Measurements from ENCODE around the gene DOK6.

Gene DOK6

DNA sequence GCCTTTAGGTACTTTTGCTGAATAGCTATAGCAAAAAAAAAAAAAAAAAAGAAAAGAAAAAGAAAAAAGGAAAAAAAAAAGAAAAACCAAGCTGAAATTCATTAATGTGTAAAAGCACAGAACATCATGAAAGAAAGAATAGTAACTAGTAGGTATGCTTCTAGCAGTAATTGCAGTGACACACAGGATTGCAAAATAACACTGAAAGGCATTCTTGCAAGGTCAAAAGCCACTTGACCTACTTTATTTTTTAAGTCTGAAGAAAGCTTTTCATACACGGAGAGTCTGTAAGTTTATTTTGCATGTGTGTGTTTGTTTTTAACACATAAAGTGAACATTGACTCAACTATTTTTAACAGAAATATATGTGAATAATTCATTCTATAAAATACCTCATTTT, 54.4 kb downstream of the DOK6 start:
- in situ Hi-C loops (cut with HindIII; ENCODE audit: low sequenced_read_pairs) = no loop called here
- no peak for TF ChIP-seq CTCF (IDR thresholded peaks at IDR 0.05; ENCODE audit: low read depth, low read length)
- no peak for DNase-seq (ENCODE audit: low read depth, low spot score)
- H3K4me3 ChIP-seq (ENCODE audit: low read depth, low read length) = no peak overlapping the region

DNA sequence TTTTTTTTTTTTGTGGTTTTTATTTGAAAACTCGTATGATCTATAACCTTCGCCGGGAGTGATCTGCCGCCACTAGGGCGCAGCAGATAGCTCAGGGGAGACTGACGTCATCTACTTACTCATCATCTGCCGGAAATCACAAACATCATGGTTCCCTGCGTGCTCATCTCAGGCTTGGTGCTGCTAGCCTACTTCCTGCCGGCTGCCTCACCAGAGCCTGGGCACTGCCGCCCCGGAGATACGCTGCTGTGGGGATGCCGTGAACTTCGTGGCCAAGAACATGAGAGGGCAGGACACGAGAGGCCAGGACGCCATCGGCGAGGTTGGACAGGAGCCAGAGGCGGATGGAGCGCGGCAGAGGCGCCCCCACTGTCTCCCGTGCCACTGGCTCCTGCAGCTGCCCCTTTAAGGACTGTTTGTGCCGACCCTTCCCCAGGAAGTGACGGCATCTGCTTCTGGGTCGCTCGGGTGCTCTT, 68.8 kb downstream of the DOK6 start:
- in situ Hi-C loops (cut with HindIII; ENCODE audit: low sequenced_read_pairs) = no loop called here
- H3K4me3 ChIP-seq (ENCODE audit: low read depth, low read length) = no peak overlapping the region
- no peak for TF ChIP-seq CTCF (IDR thresholded peaks at IDR 0.05; ENCODE audit: low read depth, low read length)
- no peak for DNase-seq (ENCODE audit: low read depth, low spot score)

GRCh38 chr18:69480460-69480859, 79.8 kb downstream of the DOK6 start:
- H3K4me3 ChIP-seq (ENCODE audit: low read depth, low read length) = no peak overlapping the region
- DNase-seq (ENCODE audit: low read depth, low spot score) = no peak
- in situ Hi-C loops (cut with HindIII; ENCODE audit: low sequenced_read_pairs) = no loop called here
- no peak for TF ChIP-seq CTCF (IDR thresholded peaks at IDR 0.05; ENCODE audit: low read depth, low read length)

GRCh38 chr18:69483574-69483973, 82.9 kb downstream of the DOK6 start:
- in situ Hi-C loops (cut with HindIII; ENCODE audit: low sequenced_read_pairs) = no loop called here
- H3K4me3 ChIP-seq (ENCODE audit: low read depth, low read length) = no peak overlapping the region
- no peak for DNase-seq (ENCODE audit: low read depth, low spot score)
- TF ChIP-seq CTCF (IDR thresholded peaks at IDR 0.05; ENCODE audit: low read depth, low read length) = no peak

DNA sequence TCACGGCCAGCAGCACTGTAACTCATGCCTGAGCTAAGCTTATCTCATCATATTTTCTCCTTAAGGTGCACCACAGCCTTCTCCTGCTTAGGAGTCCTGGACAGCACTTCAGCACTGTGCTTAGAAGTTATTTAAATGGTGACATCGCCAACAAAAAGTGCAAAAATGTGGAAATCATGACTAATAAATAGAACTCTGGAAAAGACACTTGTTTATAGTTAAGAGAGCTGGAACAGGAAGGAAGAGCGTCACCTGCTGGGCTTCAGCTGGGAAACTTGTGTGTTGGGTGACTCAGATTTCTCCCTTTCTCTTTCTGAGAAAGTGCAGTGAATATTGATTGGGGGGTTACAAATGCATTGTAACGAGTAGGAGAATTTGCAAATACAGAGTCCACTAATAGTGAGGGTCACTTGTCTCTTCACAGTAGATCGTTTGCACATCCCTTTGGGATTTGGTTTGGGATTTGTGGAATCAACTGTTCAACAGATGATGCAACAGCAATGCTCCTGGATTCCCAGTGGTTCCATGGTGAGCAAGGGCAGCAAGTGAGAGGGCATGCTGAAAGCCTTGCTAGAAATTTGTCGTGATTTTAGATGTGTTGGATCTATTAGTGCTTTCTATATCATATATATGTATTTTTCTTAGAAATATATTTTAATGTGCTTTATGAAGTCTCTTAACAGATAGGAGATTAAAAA, 84.2 kb downstream of the DOK6 start:
- peak; percentile 45 for DNase-seq (ENCODE audit: low read depth, low spot score)
- in situ Hi-C loops (cut with HindIII; ENCODE audit: low sequenced_read_pairs) = no loop called here
- H3K4me3 ChIP-seq (ENCODE audit: low read depth, low read length) = no peak overlapping the region
- TF ChIP-seq CTCF (IDR thresholded peaks at IDR 0.05; ENCODE audit: low read depth, low read length) = peak; percentile 32

- no peak overlapping the region for H3K4me3 ChIP-seq (ENCODE audit: low read depth, low read length)
- no peak for DNase-seq (ENCODE audit: low read depth, low spot score)
- in situ Hi-C loops (cut with HindIII; ENCODE audit: low sequenced_read_pairs) = no loop called here
- no peak for TF ChIP-seq CTCF (IDR thresholded peaks at IDR 0.05; ENCODE audit: low read depth, low read length)
Measured at GRCh38 chr18:69487488-69488394, 87.1 kb downstream of the DOK6 start.

Measured in astrocyte of the spinal cord (primary cell).